Endothelial cell of umbilical vein (primary cell): ENCODE measurements around the gene TRPV6. TPM values are rescaled to one million over a fixed set of nuclear protein-coding genes. Genes with fewer than 3 reads are reported as not detected.

Source experiments
- BruUV-seq: library from RNA; stranded (reverse); fragments of 400-500 nt; replicated peaks from 2 replicates; lab custom pipeline; 2021; lab: Mats Ljungman, UMichigan
- CTCF ChIA-PET: fragments of 300-600, 350-600 bp; sonication (Branson Sonifier 250); formaldehyde crosslinking; loops from one replicate; lab custom pipeline; 2021; ENCODE audit warnings: antibody characterized with exemption, inconsistent platforms; lab: Charles Lee
- POLR2A ChIA-PET: fragments of 300-600, 350-600 bp; sonication (Branson Sonifier 250); formaldehyde crosslinking; loops from one replicate; lab custom pipeline; 2021; ENCODE audit warnings: antibody characterized with exemption, inconsistent platforms; lab: Charles Lee
- DNase-seq: peaks from one replicate; pipeline ENCODE4 v3.0.0-alpha.2; 2011; ENCODE audit warnings: low read depth, low spot score
- FAIRE-seq: peaks from 2 replicates; lab custom pipeline; 2011; peaks lifted over from hg19 to GRCh38; lab: Jason Lieb, UNC
- H2AFZ ChIP-seq: 2 replicates; pipeline ENCODE4 v1.6.0; 2012; ENCODE audit warnings: low read depth, low read length, control low read depth, inconsistent platforms
- H3K27ac ChIP-seq: 2 replicates; pipeline ENCODE4 v1.5.1; 2011; ENCODE audit warnings: low read depth, mild to moderate bottlenecking, control low read depth, low read length, moderate library complexity; ENCODE audit not compliant: insufficient read depth
- H3K27me3 ChIP-seq, 2 experiments: 2 replicates each; pipeline versions ENCODE4 v1.6.0 to v1.6.1; 2011; ENCODE audit warnings: low read length in 2 of 2, mixed read lengths in 1 of 2; ENCODE audit not compliant: control insufficient read depth in 2 of 2, insufficient read depth in 2 of 2
- H3K36me3 ChIP-seq, 2 experiments: 2 replicates in 1 of 2; 3 replicates in 1 of 2; pipeline ENCODE4 v1.5.1; 2011; ENCODE audit warnings: low read length in 2 of 2, mild to moderate bottlenecking in 1 of 2, moderate library complexity in 1 of 2; ENCODE audit not compliant: control insufficient read depth in 2 of 2, insufficient read depth in 2 of 2; ENCODE audit errors: extremely low read depth in 1 of 2
- H3K4me1 ChIP-seq: 3 replicates; pipeline ENCODE4 v1.5.1; 2011; ENCODE audit warnings: mild to moderate bottlenecking, low read length; ENCODE audit not compliant: control insufficient read depth, insufficient read depth; ENCODE audit errors: extremely low read depth
- H3K4me2 ChIP-seq: 2 replicates; pipeline ENCODE4 v1.6.1; 2011; ENCODE audit warnings: low read length, control low read depth, mixed read lengths; ENCODE audit not compliant: insufficient read depth
- H3K4me3 ChIP-seq, 3 experiments: fragments of 200-600 bp in 1 of 3; sonication (generic), shearing (Covaris generic) in 1 of 3; replicated peaks in 1 of 3; 2 replicates each; pipeline ENCODE4 v1.5.1; 2011 to 2016; ENCODE audit warnings: control low read depth in 3 of 3, low read length in 3 of 3, mild to moderate bottlenecking in 2 of 3, inconsistent platforms in 1 of 3, low read depth in 1 of 3, moderate library complexity in 1 of 3; ENCODE audit not compliant: insufficient read depth in 1 of 3
- H3K79me2 ChIP-seq: 2 replicates; pipeline ENCODE4 v1.6.0; 2012; ENCODE audit warnings: low read length, inconsistent platforms; ENCODE audit not compliant: control insufficient read depth, insufficient read depth
- H3K9ac ChIP-seq: replicated peaks from 2 replicates; pipeline ENCODE3; 2011; ENCODE audit warnings: low read length, control low read depth; ENCODE audit not compliant: insufficient read depth; ENCODE audit errors: extremely low read depth
- H3K9me1 ChIP-seq: replicated peaks from 3 replicates; pipeline ENCODE4 v1.6.0; 2011; ENCODE audit warnings: mild to moderate bottlenecking, low read length; ENCODE audit not compliant: control insufficient read depth, insufficient read depth; ENCODE audit errors: extremely low read depth
- H3K9me3 ChIP-seq: replicated peaks from 2 replicates; pipeline ENCODE4 v1.5.1; 2012; ENCODE audit warnings: low read length, inconsistent platforms; ENCODE audit not compliant: control insufficient read depth, insufficient read depth
- H4K20me1 ChIP-seq: replicated peaks from 2 replicates; pipeline ENCODE3; 2011; ENCODE audit warnings: mild to moderate bottlenecking, low read length; ENCODE audit not compliant: control insufficient read depth, insufficient read depth; ENCODE audit errors: extremely low read depth
- EZH2 ChIP-seq: IDR thresholded peaks from 2 replicates; pipeline ENCODE4 v1.6.1; 2012; ENCODE audit warnings: borderline replicate concordance, low read depth, mild to moderate bottlenecking, moderate library complexity, low read length, inconsistent platforms; ENCODE audit not compliant: severe bottlenecking
- FOS ChIP-seq: IDR thresholded peaks from 2 replicates; pipeline ENCODE4 v1.6.1; 2011; ENCODE audit warnings: mild to moderate bottlenecking, low read length, moderate library complexity, borderline replicate concordance; ENCODE audit not compliant: insufficient read depth
- GATA2 ChIP-seq: IDR thresholded peaks from 2 replicates; pipeline ENCODE4 v1.7.0; 2011; ENCODE audit warnings: low read depth, mild to moderate bottlenecking, moderate library complexity, mixed read lengths, low read length; ENCODE audit not compliant: insufficient read length, insufficient read depth
- JUN ChIP-seq: IDR thresholded peaks from 2 replicates; pipeline ENCODE4 v1.6.1; 2011; ENCODE audit warnings: borderline replicate concordance, low read depth; ENCODE audit not compliant: insufficient read length, insufficient read depth
- MYC ChIP-seq: IDR thresholded peaks from one replicate; pipeline ENCODE4 v1.6.1; 2011; ENCODE audit warnings: mild to moderate bottlenecking, low read depth, low read length
- POLR2A ChIP-seq: IDR thresholded peaks from 2 replicates; pipeline ENCODE4 v1.6.1; 2012; ENCODE audit warnings: low read depth, mild to moderate bottlenecking, control low read depth, low read length
- POLR2AphosphoS5 ChIP-seq: IDR thresholded peaks from 2 replicates; pipeline ENCODE4 v1.6.1; 2012; ENCODE audit warnings: low read depth, mild to moderate bottlenecking, control low read depth, low read length, moderate library complexity; ENCODE audit not compliant: insufficient read depth
- dilution Hi-C: fragments of 300-500 bp; cut with MboI; formaldehyde crosslinking; loops from one replicate; pipeline ENCODE4 v1.15.0; 2019; ENCODE audit warnings: low sequenced_read_pairs; ENCODE audit not compliant: extremely low pct_ligation_motif_present
- intact Hi-C: fragments of 100-400 bp; cut with micrococcal nuclease; formaldehyde crosslinking; loops from one replicate; pipeline ENCODE4 v1.10.0; 2022
- polyA plus RNA-seq, 4 experiments: library from polyadenylated mRNA; depleted of rRNA in 3 of 4; stranded (reverse) in 3 of 4; unstranded in 1 of 4; fragments of >200 nt; gene quantifications; 2 replicates each; pipeline versions ENCODE4 v1.2.1 to v1.2.3, GENCODE V29; 2011 to 2012; ENCODE audit warnings: missing spikeins in 1 of 4
- total RNA-seq: library from RNA; stranded (reverse); gene quantifications from 2 replicates; pipeline ENCODE4 v1.2.3, GENCODE V29; 2021
- TF ChIP-seq, protein P1 (sequence below), 2 donors: IDR thresholded peaks; 1 replicate in 1 of 2; 2 replicates in 1 of 2; pipeline ENCODE4 v1.5.1; 2011; ENCODE audit warnings: low read length in 2 of 2, mild to moderate bottlenecking in 2 of 2, moderate library complexity in 2 of 2, control low read depth in 1 of 2, inconsistent platforms in 1 of 2, low read depth in 1 of 2; ENCODE audit not compliant: insufficient read depth in 1 of 2; ENCODE audit errors: extremely low read depth in 1 of 2
- TF ChIP-seq, protein P2 (sequence below): IDR thresholded peaks from 2 replicates; pipeline ENCODE4 v1.6.1; 2011; ENCODE audit not compliant: insufficient read depth, insufficient read length

TRPV6 gene
- total and polyA plus RNA-seq, 2 donors (not counting 3 experiments of a cell fraction or from before 2014, with no cell fraction given): not detected

DNA sequence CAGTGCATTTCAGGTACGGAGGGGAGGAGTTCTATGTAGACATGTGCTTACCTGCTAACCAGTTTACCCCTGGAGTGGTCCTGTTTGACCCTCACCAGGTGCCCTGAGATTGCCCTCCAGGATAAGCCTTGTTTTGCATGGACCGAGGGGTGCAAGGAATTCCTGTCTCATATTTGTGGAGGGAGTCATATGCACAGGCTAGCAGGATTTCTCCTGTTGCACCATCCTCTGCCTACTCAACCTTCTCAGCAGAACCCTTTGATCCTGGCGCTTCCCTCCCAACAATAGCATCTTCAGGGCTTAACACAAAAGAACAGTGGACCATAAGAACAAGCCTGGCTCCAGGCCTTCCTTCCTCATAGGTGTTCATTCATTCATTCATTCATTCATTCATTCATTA lies 7.2 kb downstream of the TRPV6 start:
- no peaks in the 10 kb centered on the region for H3K36me3 ChIP-seq
- DNase-seq (no peak), FAIRE-seq (no peak)
- no peak overlapping the region for H3K27ac ChIP-seq
- ChIA-PET POLR2A (no interaction called here), CTCF (interaction anchor here (3.1 kb wide), 1 partner anchor 337 kb away, joined by 64 read pairs; no protein-coding TSS in a partner anchor)
- no peaks in the 10 kb centered on the region for H3K9me1 ChIP-seq
- H3K4me3 ChIP-seq: no peak overlapping the region
- no TSS peak for BruUV-seq
- dilution Hi-C loops: no loop called here
- no peaks in the 10 kb centered on the region for H4K20me1 ChIP-seq
- no peak overlapping the region for H3K9ac ChIP-seq
- H3K79me2 ChIP-seq: no peaks in the 10 kb centered on the region
- intact Hi-C loops: no loop called here
- peaks cover 0 to 2% of the 10 kb centered on the region in 2 experiments for H3K27me3 ChIP-seq
- H3K4me2 ChIP-seq: no peak overlapping the region
- H3K4me1 ChIP-seq: no peaks in the 10 kb centered on the region
- no peak overlapping the region for H2AFZ ChIP-seq
- H3K9me3 ChIP-seq: no peaks in the 10 kb centered on the region
- no peak for TF ChIP-seq FOS
- TF ChIP-seq, protein P1, sequence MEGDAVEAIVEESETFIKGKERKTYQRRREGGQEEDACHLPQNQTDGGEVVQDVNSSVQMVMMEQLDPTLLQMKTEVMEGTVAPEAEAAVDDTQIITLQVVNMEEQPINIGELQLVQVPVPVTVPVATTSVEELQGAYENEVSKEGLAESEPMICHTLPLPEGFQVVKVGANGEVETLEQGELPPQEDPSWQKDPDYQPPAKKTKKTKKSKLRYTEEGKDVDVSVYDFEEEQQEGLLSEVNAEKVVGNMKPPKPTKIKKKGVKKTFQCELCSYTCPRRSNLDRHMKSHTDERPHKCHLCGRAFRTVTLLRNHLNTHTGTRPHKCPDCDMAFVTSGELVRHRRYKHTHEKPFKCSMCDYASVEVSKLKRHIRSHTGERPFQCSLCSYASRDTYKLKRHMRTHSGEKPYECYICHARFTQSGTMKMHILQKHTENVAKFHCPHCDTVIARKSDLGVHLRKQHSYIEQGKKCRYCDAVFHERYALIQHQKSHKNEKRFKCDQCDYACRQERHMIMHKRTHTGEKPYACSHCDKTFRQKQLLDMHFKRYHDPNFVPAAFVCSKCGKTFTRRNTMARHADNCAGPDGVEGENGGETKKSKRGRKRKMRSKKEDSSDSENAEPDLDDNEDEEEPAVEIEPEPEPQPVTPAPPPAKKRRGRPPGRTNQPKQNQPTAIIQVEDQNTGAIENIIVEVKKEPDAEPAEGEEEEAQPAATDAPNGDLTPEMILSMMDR (IDR thresholded peaks at IDR 0.05; ENCODE audit: extremely low read depth in 1 of 2, insufficient read depth in 1 of 2, low read depth in 1 of 2, low read length in 2 of 2): no peak
- no peak for TF ChIP-seq MYC
- no peak for TF ChIP-seq EZH2
- TF ChIP-seq, protein P2, sequence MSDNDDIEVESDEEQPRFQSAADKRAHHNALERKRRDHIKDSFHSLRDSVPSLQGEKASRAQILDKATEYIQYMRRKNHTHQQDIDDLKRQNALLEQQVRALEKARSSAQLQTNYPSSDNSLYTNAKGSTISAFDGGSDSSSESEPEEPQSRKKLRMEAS: no peak
- TF ChIP-seq GATA2: no peak
- TF ChIP-seq POLR2AphosphoS5: no peak
- no peak for TF ChIP-seq POLR2A
- no peak for TF ChIP-seq JUN
